ENCODE results near the gene BMERB1. TPM values are rescaled to one million over a fixed set of nuclear protein-coding genes. Genes with fewer than 3 reads are reported as not detected.

BMERB1 gene
- total and polyA plus RNA-seq, 2 experiments from 2014 or later: 17.3 to 28.1 TPM

DNA sequence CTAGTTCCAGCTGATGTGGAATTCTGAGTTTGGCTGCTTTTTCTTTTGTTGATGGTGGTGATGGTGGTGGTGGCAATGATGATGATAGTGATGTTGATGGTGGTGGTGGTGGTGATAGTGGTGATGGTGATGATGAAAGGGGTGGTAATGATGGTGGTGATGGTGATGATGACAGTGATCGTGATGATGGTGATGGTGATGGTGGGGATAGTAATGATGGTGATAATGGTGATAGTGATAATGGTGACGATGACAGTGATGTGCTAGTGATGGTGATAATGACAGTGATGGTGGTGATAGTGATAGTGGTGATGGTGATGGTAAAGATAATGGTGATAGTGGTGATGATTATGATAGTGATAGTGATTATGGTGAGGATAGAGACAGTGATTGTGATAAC lies 61.5 kb downstream of the BMERB1 start (continued):
- TF ChIP-seq, protein P1, sequence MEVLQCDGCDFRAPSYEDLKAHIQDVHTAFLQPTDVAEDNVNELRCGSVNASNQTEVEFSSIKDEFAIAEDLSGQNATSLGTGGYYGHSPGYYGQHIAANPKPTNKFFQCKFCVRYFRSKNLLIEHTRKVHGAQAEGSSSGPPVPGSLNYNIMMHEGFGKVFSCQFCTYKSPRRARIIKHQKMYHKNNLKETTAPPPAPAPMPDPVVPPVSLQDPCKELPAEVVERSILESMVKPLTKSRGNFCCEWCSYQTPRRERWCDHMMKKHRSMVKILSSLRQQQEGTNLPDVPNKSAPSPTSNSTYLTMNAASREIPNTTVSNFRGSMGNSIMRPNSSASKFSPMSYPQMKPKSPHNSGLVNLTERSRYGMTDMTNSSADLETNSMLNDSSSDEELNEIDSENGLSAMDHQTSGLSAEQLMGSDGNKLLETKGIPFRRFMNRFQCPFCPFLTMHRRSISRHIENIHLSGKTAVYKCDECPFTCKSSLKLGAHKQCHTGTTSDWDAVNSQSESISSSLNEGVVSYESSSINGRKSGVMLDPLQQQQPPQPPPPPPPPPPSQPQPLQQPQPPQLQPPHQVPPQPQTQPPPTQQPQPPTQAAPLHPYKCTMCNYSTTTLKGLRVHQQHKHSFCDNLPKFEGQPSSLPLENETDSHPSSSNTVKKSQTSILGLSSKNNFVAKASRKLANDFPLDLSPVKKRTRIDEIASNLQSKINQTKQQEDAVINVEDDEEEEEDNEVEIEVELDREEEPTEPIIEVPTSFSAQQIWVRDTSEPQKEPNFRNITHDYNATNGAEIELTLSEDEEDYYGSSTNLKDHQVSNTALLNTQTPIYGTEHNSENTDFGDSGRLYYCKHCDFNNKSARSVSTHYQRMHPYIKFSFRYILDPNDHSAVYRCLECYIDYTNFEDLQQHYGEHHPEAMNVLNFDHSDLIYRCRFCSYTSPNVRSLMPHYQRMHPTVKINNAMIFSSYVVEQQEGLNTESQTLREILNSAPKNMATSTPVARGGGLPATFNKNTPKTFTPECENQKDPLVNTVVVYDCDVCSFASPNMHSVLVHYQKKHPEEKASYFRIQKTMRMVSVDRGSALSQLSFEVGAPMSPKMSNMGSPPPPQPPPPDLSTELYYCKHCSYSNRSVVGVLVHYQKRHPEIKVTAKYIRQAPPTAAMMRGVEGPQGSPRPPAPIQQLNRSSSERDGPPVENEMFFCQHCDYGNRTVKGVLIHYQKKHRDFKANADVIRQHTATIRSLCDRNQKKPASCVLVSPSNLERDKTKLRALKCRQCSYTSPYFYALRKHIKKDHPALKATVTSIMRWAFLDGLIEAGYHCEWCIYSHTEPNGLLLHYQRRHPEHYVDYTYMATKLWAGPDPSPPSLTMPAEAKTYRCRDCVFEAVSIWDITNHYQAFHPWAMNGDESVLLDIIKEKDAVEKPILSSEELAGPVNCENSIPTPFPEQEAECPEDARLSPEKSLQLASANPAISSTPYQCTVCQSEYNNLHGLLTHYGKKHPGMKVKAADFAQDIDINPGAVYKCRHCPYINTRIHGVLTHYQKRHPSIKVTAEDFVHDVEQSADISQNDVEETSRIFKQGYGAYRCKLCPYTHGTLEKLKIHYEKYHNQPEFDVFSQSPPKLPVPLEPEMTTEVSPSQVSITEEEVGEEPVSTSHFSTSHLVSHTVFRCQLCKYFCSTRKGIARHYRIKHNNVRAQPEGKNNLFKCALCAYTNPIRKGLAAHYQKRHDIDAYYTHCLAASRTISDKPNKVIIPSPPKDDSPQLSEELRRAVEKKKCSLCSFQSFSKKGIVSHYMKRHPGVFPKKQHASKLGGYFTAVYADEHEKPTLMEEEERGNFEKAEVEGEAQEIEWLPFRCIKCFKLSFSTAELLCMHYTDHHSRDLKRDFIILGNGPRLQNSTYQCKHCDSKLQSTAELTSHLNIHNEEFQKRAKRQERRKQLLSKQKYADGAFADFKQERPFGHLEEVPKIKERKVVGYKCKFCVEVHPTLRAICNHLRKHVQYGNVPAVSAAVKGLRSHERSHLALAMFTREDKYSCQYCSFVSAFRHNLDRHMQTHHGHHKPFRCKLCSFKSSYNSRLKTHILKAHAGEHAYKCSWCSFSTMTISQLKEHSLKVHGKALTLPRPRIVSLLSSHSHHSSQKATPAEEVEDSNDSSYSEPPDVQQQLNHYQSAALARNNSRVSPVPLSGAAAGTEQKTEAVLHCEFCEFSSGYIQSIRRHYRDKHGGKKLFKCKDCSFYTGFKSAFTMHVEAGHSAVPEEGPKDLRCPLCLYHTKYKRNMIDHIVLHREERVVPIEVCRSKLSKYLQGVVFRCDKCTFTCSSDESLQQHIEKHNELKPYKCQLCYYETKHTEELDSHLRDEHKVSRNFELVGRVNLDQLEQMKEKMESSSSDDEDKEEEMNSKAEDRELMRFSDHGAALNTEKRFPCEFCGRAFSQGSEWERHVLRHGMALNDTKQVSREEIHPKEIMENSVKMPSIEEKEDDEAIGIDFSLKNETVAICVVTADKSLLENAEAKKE (CRISPR knock-in tag; IDR thresholded peaks at IDR 0.05): no peak
- TF ChIP-seq, protein P2, sequence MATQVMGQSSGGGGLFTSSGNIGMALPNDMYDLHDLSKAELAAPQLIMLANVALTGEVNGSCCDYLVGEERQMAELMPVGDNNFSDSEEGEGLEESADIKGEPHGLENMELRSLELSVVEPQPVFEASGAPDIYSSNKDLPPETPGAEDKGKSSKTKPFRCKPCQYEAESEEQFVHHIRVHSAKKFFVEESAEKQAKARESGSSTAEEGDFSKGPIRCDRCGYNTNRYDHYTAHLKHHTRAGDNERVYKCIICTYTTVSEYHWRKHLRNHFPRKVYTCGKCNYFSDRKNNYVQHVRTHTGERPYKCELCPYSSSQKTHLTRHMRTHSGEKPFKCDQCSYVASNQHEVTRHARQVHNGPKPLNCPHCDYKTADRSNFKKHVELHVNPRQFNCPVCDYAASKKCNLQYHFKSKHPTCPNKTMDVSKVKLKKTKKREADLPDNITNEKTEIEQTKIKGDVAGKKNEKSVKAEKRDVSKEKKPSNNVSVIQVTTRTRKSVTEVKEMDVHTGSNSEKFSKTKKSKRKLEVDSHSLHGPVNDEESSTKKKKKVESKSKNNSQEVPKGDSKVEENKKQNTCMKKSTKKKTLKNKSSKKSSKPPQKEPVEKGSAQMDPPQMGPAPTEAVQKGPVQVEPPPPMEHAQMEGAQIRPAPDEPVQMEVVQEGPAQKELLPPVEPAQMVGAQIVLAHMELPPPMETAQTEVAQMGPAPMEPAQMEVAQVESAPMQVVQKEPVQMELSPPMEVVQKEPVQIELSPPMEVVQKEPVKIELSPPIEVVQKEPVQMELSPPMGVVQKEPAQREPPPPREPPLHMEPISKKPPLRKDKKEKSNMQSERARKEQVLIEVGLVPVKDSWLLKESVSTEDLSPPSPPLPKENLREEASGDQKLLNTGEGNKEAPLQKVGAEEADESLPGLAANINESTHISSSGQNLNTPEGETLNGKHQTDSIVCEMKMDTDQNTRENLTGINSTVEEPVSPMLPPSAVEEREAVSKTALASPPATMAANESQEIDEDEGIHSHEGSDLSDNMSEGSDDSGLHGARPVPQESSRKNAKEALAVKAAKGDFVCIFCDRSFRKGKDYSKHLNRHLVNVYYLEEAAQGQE (IDR thresholded peaks at IDR 0.05; ENCODE audit: unreplicated experiment): no peak

DNA sequence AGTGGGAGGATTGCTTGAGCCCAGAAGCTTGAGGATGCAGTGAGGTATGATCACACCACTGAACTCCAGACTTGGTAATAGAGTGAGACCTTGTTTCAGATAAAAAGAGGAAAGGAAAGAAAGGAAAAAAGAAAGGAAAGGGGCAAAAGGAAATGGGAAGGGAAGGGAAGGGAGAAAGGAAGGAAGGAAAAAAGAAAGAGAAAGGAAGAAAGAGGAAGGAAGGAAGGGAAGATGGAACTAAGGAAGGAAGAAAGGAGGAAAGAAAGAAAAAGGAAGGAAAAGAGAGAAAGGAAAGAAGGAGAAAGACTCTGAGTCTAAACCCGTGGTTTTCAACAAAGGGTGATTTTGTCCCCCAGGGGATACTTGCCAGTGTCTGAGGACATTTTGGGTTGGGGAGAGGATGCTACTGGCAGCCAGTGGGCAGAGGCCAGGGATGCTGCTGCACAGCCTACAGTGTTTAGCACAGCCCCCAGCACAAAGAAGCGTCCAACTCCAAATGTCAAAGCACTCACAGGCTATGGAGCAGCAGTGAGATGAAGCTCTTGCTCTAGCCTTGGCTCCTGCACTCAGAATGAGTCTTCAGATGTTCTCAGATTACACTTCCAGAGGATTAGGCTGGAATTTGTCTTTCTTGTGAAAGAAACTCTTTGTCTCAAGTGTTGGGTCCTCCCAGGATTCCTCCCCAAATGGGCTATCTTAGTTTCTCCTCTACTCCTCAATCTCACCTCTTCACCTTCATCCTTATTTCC lies 64.2 kb downstream of the BMERB1 start:
- no peak overlapping the region for H3K4me3 ChIP-seq
- H3F3A ChIP-seq (replicated peaks; ENCODE audit: low read depth): no peaks in the 10 kb centered on the region
- Mint-ChIP-seq H3K27ac (peak overlapping the region; percentile 29; the same call in 1 of the 2 replicates), H3K36me3 (ENCODE audit: low read depth) (no peaks in the 10 kb centered on the region), H3K4me3 (no peak overlapping the region), H3K9me3 (peaks cover 2% of the 10 kb centered on the region; the same call in 2 of the 3 replicates), H3K4me1 (peaks cover 9% of the 10 kb centered on the region), H3K27me3 (ENCODE audit: insufficient read depth, low read depth, poor library complexity) (no peaks in the 10 kb centered on the region)
- H3K4me1 ChIP-seq (ENCODE audit: insufficient read depth): 0 out of 2 replicates have a peak, but pooled peaks cover 3% of the 10 kb centered on the region
- H4K20me1 ChIP-seq (replicated peaks; ENCODE audit: insufficient read depth): no peaks in the 10 kb centered on the region; the same call in 1 of the 2 replicates
- ATAC-seq: peak; percentile 76
- peak; percentile 41 for DNase-seq (ENCODE audit: low spot score)
- H3K36me3 ChIP-seq (ENCODE audit: insufficient read depth): no peaks in the 10 kb centered on the region
- H3K27me3 ChIP-seq (ENCODE audit: insufficient read depth): no peaks in the 10 kb centered on the region
- H3K27ac ChIP-seq (ENCODE audit: low read depth): no peak overlapping the region
- H3K4me2 ChIP-seq: no peak overlapping the region
- no peaks in the 10 kb centered on the region for H3K79me2 ChIP-seq (replicated peaks; ENCODE audit: insufficient read depth)
- H2AFZ ChIP-seq: no peak overlapping the region
- H3K9me2 ChIP-seq (ENCODE audit: insufficient read depth): no peaks in the 10 kb centered on the region
- TF ChIP-seq, protein P3, sequence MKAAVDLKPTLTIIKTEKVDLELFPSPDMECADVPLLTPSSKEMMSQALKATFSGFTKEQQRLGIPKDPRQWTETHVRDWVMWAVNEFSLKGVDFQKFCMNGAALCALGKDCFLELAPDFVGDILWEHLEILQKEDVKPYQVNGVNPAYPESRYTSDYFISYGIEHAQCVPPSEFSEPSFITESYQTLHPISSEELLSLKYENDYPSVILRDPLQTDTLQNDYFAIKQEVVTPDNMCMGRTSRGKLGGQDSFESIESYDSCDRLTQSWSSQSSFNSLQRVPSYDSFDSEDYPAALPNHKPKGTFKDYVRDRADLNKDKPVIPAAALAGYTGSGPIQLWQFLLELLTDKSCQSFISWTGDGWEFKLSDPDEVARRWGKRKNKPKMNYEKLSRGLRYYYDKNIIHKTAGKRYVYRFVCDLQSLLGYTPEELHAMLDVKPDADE (IDR thresholded peaks at IDR 0.05): no peak
- no peak for TF ChIP-seq ZNF331 (CRISPR knock-in tag; IDR thresholded peaks at IDR 0.05; ENCODE audit: low read depth)
- no peak for TF ChIP-seq JUNB (IDR thresholded peaks at IDR 0.05; ENCODE audit: unreplicated experiment)
- TF ChIP-seq, protein P2 (IDR thresholded peaks at IDR 0.05; ENCODE audit: unreplicated experiment): no peak
- TF ChIP-seq CREB1 (CRISPR knock-in tag; IDR thresholded peaks at IDR 0.05; ENCODE audit: low read depth): no peak
- no peak for TF ChIP-seq EZH2phosphoT487 (IDR thresholded peaks at IDR 0.05; ENCODE audit: unreplicated experiment)
